Heart right ventricle (tissue), 16 donors: ENCODE measurements around the gene UACA. TPM values are rescaled to one million over a fixed set of nuclear protein-coding genes. Genes with fewer than 3 reads are reported as not detected.

Source experiments
- ATAC-seq, 8 donors: fragments of 200-7000 bp; cut with Tn5 transposase; one replicate each; pipeline ENCODE4 v1.9.1; 2020; ENCODE audit warnings: mild to moderate bottlenecking in 8 of 8, moderate library complexity in 8 of 8, moderate number of reproducible peaks in 1 of 8
- DNase-seq, 2 donors: peaks; one replicate each; pipeline ENCODE4 v3.0.0-alpha.2; 2020
- H3K27ac ChIP-seq, 10 donors: fragments of 200-600 bp; sonication (generic) in 2 of 10; one replicate each; pipeline versions ENCODE4 v1.5.0 to v1.8.0; 2020 to 2022; ENCODE audit warnings: mild to moderate bottlenecking in 3 of 10
- H3K27me3 ChIP-seq, 7 donors: fragments of 200-600 bp; one replicate each; pipeline ENCODE4 v1.8.0; 2021 to 2022; ENCODE audit warnings: mild to moderate bottlenecking in 2 of 7
- H3K36me3 ChIP-seq, 9 donors: fragments of 200-600 bp; sonication (generic) in 1 of 9; one replicate each; pipeline versions ENCODE4 v1.5.0 to v1.8.0; 2020 to 2022; ENCODE audit warnings: mild to moderate bottlenecking in 2 of 9
- H3K4me1 ChIP-seq, 9 donors: fragments of 200-600 bp; sonication (generic) in 1 of 9; one replicate each; pipeline versions ENCODE4 v1.5.0 to v1.8.0; 2020 to 2022; ENCODE audit warnings: mild to moderate bottlenecking in 4 of 9
- H3K4me3 ChIP-seq, 10 donors: fragments of 200-600 bp; sonication (generic) in 2 of 10; one replicate each; pipeline versions ENCODE4 v1.5.0 to v1.8.0; 2020 to 2022; ENCODE audit warnings: mild to moderate bottlenecking in 7 of 10, moderate library complexity in 2 of 10
- H3K9me3 ChIP-seq, 11 donors: fragments of 200-600 bp in 10 of 11; sonication (generic) in 2 of 11; one replicate each; pipeline versions ENCODE4 v1.5.0 to v1.8.0; 2013 to 2022; ENCODE audit warnings: mild to moderate bottlenecking in 2 of 11, control low read depth in 1 of 11, moderate library complexity in 1 of 11
- WGBS, 2 donors: extraction: QIAGEN DNeasy Blood & Tissue Kit; methylation state at CpG; one replicate each; pipeline ENCODE4 v1.1.7; 2013; ENCODE audit warnings: inconsistent platforms in 1 of 2; 5-methylcytosine and 5-hydroxymethylcytosine counted together
- intact Hi-C, 10 donors: fragments of 100-400 bp; cut with DNase I; formaldehyde crosslinking; loops; one replicate each; pipeline versions ENCODE4 v1.11.1 to v1.14.2; 2022
- polyA plus RNA-seq, 2 donors: library from polyadenylated mRNA; stranded (reverse); fragments of 200-250 nt; gene quantifications; one replicate each; pipeline ENCODE4 v1.2.3, GENCODE V29; 2013
- total RNA-seq, 10 donors: library from RNA; stranded (reverse); fragmentation: NEBNext Ultra II Directional in 3 of 10; extraction: Animal tissue kit (Norgen Biotek cat#: 25700) in 3 of 10; gene quantifications; one replicate each; pipeline versions ENCODE4 v1.2.1 to v1.2.4, GENCODE V29; 2021 to 2023
- TF ChIP-seq, protein P1 (sequence below), 9 donors: fragments of 200-600 bp; sonication (generic) in 2 of 9; IDR thresholded peaks; one replicate each; pipeline versions ENCODE4 v1.5.0 to v1.8.0; 2021 to 2022; ENCODE audit warnings: antibody characterized with exemption in 9 of 9, mild to moderate bottlenecking in 5 of 9, moderate library complexity in 1 of 9
- donor health status: Arrhythmogenic right ventricular cardiomyopathy.
- donor health status: ischemic (EF 13 %, LVEDD 7.1; RV severe dilation, severe dysfunction).
- donor health status: healthy with polysubstance abuse.
- donor health status: DM: no; HTN: yes; CAD: no.
- donor health status: DM: no; HTN: no; CAD: no.
- donor health status: ischemic (EF 25% LVEDD 6.9; RV normal size, moderate dysfunction).
- donor health status: ischemic (EF 25% LVEDD 5.7; RV mildly dilated, moderate dysfunction).
- donor health status: healthy.
- donor health status: DM: yes; HTN: yes; CAD: no.
- donor health status: Ischemic cardiomyopathy.
- donor health status: ischemic (EF 35%, LVEDD 5.7; RV mildly dilated, moderate dysfunction).
- donor health status: nonischemic (EF 11% LVEDD 7.7; RV severe dilation, severe dysfunction).
- donor health status: DM: yes; HTN: yes; CAD: no.
- donor health status: PGD.
- donor health status: ischemic (EF 29% LVEDD 5.4; RV normal size, mild dysfunction).
- donor health status: nonischemic (EF 23%, LVEDD 6.1; RV moderate dilation, normal function).

UACA gene
- total and polyA plus RNA-seq, 12 donors: 14.2 to 75.4 (median 47.1) TPM

DNA sequence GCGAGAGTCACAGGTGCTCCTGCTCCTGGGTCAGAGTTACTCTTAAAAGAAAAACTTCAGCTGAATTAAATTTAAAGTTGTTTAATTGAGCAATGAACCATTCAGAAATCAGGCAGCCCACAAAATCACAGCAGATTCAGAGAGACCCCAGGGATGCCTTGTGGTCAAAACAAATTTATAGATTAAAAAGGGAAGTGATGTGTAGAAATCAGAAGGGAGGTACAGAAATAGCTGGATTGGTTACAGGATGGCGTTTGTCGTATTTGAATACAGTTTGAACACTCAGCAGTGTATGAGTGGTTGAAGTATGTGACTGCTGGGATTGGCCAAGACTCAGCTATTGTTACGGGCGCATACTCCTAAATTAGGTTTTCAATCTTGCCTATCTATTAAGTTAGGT is 58.6 kb downstream of the UACA start:
- no peak for ATAC-seq
- TF ChIP-seq, protein P1, sequence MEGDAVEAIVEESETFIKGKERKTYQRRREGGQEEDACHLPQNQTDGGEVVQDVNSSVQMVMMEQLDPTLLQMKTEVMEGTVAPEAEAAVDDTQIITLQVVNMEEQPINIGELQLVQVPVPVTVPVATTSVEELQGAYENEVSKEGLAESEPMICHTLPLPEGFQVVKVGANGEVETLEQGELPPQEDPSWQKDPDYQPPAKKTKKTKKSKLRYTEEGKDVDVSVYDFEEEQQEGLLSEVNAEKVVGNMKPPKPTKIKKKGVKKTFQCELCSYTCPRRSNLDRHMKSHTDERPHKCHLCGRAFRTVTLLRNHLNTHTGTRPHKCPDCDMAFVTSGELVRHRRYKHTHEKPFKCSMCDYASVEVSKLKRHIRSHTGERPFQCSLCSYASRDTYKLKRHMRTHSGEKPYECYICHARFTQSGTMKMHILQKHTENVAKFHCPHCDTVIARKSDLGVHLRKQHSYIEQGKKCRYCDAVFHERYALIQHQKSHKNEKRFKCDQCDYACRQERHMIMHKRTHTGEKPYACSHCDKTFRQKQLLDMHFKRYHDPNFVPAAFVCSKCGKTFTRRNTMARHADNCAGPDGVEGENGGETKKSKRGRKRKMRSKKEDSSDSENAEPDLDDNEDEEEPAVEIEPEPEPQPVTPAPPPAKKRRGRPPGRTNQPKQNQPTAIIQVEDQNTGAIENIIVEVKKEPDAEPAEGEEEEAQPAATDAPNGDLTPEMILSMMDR (IDR thresholded peaks at IDR 0.05): no peak
- intact Hi-C loops: no loop called here

DNA sequence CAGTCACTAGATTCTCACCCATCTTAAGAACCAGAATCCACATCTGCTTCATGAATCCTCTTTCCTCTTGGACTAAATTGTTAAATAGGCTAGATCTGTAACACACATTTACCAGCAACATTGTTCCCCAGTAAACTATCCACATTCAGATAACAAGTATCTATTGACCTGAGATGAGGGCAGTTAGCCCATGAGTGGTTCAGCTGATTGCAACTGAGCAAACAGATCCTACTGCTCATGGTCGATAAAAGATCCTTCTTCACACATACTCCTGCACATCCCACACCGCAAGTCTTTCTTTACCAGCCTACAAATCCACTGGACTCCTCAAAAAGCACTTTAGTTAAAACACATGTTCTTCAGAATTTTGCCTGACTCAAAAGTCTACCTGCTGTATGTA is 59.2 kb downstream of the UACA start:
- TF ChIP-seq, protein P1 (IDR thresholded peaks at IDR 0.05): no peak
- Histone ChIP-seq H3K36me3 (no peaks in the 10 kb centered on the region), H3K4me3 (no peak overlapping the region), H3K27me3 (no peaks in the 10 kb centered on the region), H3K4me1 (peaks cover 11 to 78% (median 43%) of the 10 kb centered on the region in 9 donors), H3K9me3 (peaks cover 0 to 14% (median 0%) of the 10 kb centered on the region in 11 donors), H3K27ac (peak overlapping the region in 9 of 10 donors; percentile 35 to 80 (median 71))
- ATAC-seq (no peak), DNase-seq (no peak)
- WGBS, 2 donors: 89 to 93% methylated on average over 2 of the region's 2 CpGs
- intact Hi-C loops: no loop called here

More for the DNA sequence above, 58.6 kb downstream of the UACA start:
- Histone ChIP-seq H3K36me3 (no peaks in the 10 kb centered on the region), H3K4me3 (no peak overlapping the region), H3K4me1 (peaks cover 7 to 72% (median 37%) of the 10 kb centered on the region in 9 donors), H3K9me3 (peaks cover 0 to 14% (median 0%) of the 10 kb centered on the region in 11 donors), H3K27ac (no peak overlapping the region), H3K27me3 (no peaks in the 10 kb centered on the region)
- no peak for DNase-seq
- WGBS, 2 donors: 77 to 83% methylated on average over 5 of the region's 5 CpGs

DNA sequence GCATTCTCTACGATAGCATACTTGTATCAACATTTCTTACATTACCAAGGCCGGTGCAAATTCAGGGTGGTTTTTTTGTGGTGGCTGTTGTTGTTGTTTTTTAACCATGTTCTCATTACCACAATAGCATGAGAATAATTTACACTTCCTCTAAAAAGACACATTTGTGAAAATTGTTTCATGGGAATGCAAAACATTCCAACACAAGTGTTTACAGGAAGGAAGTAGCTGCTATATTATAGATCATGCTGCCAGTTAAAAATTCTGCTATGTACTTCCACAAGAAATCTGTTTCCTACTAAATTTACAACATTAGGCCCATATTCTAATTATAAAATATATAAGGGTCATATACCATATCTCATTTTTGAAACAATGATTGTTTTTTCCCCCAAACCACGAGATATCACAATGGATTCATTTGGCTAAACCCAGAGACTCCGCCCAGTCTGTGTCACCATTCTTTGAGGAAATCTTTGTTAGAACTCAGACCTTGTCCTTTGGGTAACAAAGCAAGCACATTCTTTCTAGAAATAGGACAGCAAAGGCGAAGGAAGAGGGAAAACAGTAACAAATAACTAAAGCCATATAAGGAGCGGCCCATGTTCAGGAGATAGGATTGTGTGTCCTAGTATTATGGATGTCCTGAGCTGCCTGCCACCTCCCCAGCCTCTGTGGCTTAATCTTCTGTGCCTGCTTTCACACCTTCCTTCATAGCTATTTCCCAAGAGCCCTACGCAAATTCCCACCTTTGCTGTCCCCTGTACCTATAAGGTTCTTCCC is 60.1 kb downstream of the UACA start:
- 54 to 58% methylated on average over 7 of the region's 7 CpGs for WGBS, 2 donors
- H3K27ac ChIP-seq: peak overlapping the region in 9 of 10 donors; percentile 59 to 80 (median 71)
- H3K4me1 ChIP-seq: peaks cover 13 to 86% (median 52%) of the 10 kb centered on the region in 9 donors
- H3K4me3 ChIP-seq: peak overlapping the region in 4 of 10 donors; percentile 1 to 51 (median 48)
- DNase-seq (no peak), ATAC-seq (peak in 7 of 8 donors; percentile 27 to 67 (median 55))
- peaks cover 0 to 14% (median 0%) of the 10 kb centered on the region in 11 donors for H3K9me3 ChIP-seq
- H3K27me3 ChIP-seq: no peaks in the 10 kb centered on the region
- no peaks in the 10 kb centered on the region for H3K36me3 ChIP-seq
- TF ChIP-seq, protein P1 (IDR thresholded peaks at IDR 0.05): no peak
- intact Hi-C loops: no loop called here

DNA sequence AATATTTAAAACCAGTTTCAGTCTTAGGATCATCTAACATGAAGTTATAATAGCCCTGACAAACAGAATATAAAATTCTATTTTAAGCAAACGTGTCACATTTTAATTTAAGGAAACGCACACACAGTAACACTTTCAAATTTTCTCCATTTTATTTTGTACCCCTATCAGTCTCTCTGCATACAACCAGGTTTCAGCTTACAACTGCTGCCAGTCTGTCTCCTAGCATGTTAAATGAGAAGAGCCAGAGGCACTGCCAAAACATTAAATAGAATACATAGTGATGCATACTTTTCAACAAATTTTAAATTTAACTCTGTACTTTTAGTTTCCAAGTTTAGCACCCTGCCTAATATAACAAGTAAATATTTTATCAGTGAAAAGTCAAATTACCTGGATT is 60.8 kb downstream of the UACA start:
- DNase-seq: no peak
- H3K27me3 ChIP-seq: no peaks in the 10 kb centered on the region
- peaks cover 0 to 7% (median 0%) of the 10 kb centered on the region in 11 donors for H3K9me3 ChIP-seq
- H3K27ac ChIP-seq: peak overlapping the region; percentile 13 to 80 (median 70)
- 20 to 27% methylated on average over 2 of the region's 2 CpGs for whole genome bisulfite sequencing, 2 donors
- peak in 2 of 8 donors; percentile 36 to 41 for ATAC-seq
- no peaks in the 10 kb centered on the region for H3K36me3 ChIP-seq
- peaks cover 13 to 94% (median 59%) of the 10 kb centered on the region in 9 donors for H3K4me1 ChIP-seq
- H3K4me3 ChIP-seq: peak overlapping the region in 9 of 10 donors; percentile 11 to 51 (median 41)
- TF ChIP-seq, protein P1 (IDR thresholded peaks at IDR 0.05): no peak
- intact Hi-C loops: no loop called here
